HG03045 (cell line): ENCODE data around the gene TMEM209.
"Not testable (repeated sequence)": the region's sequence is repeated elsewhere in the genome, so short reads cannot be mapped to it uniquely, and the experiment has no call there.

Source experiments
- ATAC-seq: cut with Tn5 transposase; IDR thresholded peaks from one replicate; pipeline ENCODE4 v1.9.1; 2021; ENCODE audit warnings: mild to moderate bottlenecking, moderate library complexity; ENCODE audit not compliant: unreplicated experiment

The TMEM209 gene

GRCh38 chr7:130129011-130129411, 76.2 kb downstream of the TMEM209 start:
- no peak for ATAC-seq

GRCh38 chr7:130127821-130128317, 77.3 kb downstream of the TMEM209 start:
- ATAC-seq = no peak

GRCh38 chr7:130127404-130127803, 77.8 kb downstream of the TMEM209 start:
- ATAC-seq = no peak

GRCh38 chr7:130126840-130127239, 78.4 kb downstream of the TMEM209 start:
- ATAC-seq = not testable (repeated sequence)

- no peak for ATAC-seq
Measured at GRCh38 chr7:130124711-130125110, 80.5 kb downstream of the TMEM209 start.

- ATAC-seq = no peak
Measured at GRCh38 chr7:130123501-130123900, 81.7 kb downstream of the TMEM209 start.

GRCh38 chr7:130118801-130119200, 86.4 kb downstream of the TMEM209 start:
- ATAC-seq = no peak

- no peak for ATAC-seq
Measured at GRCh38 chr7:130118294-130118693, 86.9 kb downstream of the TMEM209 start.

GRCh38 chr7:130114776-130115175, 90.4 kb downstream of the TMEM209 start:
- ATAC-seq = no peak
